ENCODE results near the gene GALNT8.

GALNT8 gene

GRCh38 chr12:4802841-4803240 is 82.6 kb downstream of the GALNT8 start:
- DNase-seq = no peak

- no peak for DNase-seq
Observed at GRCh38 chr12:4806439-4807115, 86.4 kb downstream of the GALNT8 start.

- no peak for DNase-seq
Observed at GRCh38 chr12:4807116-4807783, 87.0 kb downstream of the GALNT8 start.

GRCh38 chr12:4807813-4808212 is 87.6 kb downstream of the GALNT8 start:
- no peak for DNase-seq

GRCh38 chr12:4809013-4809448 is 88.8 kb downstream of the GALNT8 start:
- DNase-seq = peak; percentile 15

GRCh38 chr12:4809449-4810218 is 89.4 kb downstream of the GALNT8 start:
- no peak for DNase-seq

DNA sequence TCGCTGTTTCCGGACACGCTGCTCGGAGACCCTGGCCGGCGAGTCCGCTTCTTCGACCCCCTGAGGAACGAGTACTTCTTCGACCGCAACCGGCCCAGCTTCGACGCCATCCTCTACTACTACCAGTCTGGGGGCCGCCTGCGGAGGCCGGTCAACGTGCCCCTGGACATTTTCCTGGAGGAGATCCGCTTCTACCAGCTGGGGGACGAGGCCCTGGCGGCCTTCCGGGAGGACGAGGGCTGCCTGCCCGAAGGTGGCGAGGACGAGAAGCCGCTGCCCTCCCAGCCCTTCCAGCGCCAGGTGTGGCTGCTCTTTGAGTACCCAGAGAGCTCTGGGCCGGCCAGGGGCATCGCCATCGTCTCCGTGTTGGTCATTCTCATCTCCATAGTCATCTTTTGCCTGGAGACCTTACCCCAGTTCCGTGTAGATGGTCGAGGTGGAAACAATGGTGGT is 90.0 kb downstream of the GALNT8 start:
- DNase-seq = no peak

GRCh38 chr12:4812624-4813327 is 92.6 kb downstream of the GALNT8 start:
- DNase-seq = no peak

GRCh38 chr12:4813741-4814140 is 93.5 kb downstream of the GALNT8 start:
- DNase-seq = peak; percentile 3

DNA sequence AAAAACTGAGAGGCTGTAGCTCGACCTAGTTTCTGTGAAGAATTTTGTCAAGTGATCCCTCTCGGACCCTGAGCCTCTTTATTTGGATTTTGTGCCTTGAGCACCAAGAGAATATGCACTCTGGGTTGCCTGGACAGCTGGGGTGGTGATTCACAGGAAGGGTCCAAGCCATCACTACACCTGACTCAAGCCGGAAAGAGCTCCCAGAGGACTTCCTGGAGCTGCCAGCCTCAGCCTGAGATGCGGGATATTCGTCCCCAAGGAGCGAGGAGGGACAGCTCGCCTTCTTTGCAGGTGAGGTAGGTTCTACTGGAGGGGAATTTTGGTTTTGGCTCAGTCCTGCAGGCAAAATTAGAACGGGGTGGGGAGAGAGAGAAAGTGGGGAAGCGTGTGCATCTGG is 94.3 kb downstream of the GALNT8 start:
- DNase-seq = no peak

DNA sequence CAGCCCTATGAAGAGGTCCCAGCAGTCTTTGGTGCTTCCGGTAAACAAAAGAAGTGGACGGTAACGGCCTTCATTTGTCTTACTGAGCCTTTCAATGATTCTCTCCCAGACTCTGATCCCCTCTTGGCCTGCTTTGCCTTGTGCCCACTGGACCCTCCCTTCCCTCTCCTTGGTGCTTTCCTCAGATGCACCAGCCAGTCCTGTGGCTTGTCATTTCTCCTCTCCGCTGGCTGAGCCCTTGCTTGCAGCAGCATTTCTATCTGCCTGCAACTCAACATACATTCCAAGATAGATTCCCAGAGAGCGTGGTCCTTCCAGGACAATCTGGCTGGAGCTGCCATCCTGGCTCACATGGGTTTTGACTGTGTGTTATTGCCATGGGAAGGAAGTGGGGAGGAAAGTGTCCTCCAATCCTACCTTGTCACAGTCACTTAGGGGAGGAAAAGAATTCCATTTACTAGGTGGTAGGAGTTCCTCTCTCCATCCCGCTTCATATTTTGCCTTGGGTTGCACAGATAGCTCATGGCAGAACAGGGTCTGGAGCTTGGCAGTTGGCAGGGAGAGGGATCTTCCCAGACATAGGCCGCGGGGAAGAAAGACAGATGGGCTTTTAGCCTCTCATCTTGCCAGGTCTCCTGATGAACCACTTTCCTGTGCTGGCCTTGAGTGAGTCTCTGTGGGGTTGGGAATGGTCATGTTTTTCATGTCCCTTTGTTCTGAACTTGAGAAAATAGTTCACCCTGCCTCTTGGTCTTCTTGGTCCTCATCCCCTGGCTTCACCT is 96.7 kb downstream of the GALNT8 start:
- no peak for DNase-seq

DNA sequence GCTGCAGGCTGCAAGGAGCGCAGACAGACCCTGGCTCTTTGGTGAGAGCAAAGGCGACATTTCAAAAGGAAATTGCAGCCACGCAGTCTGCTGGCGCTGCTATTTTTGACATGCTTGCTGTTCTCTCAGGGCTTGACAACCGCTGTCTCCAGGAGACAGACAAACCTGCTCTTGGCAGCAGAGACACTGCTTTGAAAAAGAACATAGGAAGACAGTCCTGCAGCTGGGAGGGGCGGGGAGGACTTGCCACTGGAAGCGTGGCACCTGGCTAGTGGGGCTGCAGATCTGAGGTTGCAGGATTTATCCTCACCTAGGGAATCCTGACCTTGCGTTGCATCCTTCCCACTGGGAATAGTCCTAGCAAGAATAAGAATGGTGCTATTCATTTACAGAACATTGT is 97.7 kb downstream of the GALNT8 start:
- peak; percentile 18 for DNase-seq

DNA sequence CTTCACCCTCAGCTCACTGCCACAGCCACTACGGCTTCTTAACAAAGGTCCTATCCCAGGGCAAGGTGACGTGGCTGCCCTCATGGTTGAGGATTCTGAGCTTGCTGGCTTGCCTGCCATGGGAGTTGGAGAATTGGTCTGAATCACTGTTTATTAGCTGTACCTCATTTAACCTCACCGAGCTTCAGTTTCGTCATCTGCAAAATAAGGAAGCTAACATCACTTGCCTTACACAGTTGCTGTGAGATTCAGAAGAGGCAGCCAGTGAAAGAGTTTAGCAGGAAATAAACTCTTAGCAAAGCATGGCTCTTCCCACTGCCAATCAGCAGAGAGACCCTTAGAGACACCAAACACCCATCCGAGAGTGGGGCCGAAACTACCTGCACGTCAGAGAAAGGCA is 99.5 kb downstream of the GALNT8 start:
- no peak for DNase-seq

- no peak for DNase-seq
Observed at GRCh38 chr12:4820971-4821370, 100.8 kb downstream of the GALNT8 start.

All from DMS79 treated with DMSO at 0.1 percent for 48 hours (cell line).